GM21825 (cell line): ENCODE results near the gene COA1.

Experiments used
- ATAC-seq: cut with Tn5 transposase; IDR thresholded peaks from one replicate; pipeline ENCODE4 v1.9.1; 2021; ENCODE audit warnings: mild to moderate bottlenecking, moderate library complexity; ENCODE audit not compliant: unreplicated experiment

Gene COA1

GRCh38 chr7:43658718-43659548 lies 70.4 kb downstream of the COA1 start:
- ATAC-seq, result peak; percentile 51

GRCh38 chr7:43656997-43657396 lies 72.3 kb downstream of the COA1 start:
- no peak for ATAC-seq

DNA sequence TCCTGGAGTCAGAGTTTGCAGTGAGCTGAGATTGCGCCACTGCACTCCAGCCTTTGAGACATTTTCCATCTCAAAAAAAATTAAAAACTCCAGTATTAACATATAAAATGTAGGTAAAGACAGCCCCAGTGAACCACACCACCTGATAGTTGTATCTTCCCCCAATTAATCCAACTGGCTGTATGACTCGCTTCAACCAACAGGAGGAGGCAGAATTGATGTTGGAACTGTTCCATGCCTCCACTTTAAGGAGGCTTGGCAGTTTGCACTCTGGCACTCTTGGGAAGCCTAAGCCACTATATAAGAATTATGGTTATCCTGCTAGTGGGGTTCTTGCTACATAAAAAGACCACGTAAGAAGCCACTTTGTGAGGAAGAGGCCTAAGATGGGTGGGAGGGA lies 73.7 kb downstream of the COA1 start:
- ATAC-seq, result no peak

GRCh38 chr7:43653891-43654504 lies 75.3 kb downstream of the COA1 start:
- no peak for ATAC-seq

DNA sequence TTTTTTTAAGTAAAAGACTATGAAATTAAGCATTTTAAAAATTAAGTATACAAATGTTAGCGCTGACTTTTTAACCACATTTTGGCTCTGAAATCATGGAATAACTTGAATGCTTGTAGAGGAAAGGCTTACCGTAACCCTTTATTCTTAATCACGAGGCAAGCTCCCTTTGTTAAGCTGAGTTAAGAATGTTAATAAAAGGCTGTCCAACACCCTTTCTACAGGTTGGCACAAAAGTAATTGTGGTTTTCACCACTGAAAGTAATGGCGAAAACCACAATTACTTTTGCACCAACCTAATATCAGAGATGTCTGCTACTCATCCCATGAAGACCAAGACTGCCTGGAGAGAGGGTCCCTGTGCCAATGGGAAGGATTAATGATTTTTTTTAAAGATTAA lies 75.9 kb downstream of the COA1 start:
- no peak for ATAC-seq

GRCh38 chr7:43652364-43652763 lies 77.0 kb downstream of the COA1 start:
- no peak for ATAC-seq

DNA sequence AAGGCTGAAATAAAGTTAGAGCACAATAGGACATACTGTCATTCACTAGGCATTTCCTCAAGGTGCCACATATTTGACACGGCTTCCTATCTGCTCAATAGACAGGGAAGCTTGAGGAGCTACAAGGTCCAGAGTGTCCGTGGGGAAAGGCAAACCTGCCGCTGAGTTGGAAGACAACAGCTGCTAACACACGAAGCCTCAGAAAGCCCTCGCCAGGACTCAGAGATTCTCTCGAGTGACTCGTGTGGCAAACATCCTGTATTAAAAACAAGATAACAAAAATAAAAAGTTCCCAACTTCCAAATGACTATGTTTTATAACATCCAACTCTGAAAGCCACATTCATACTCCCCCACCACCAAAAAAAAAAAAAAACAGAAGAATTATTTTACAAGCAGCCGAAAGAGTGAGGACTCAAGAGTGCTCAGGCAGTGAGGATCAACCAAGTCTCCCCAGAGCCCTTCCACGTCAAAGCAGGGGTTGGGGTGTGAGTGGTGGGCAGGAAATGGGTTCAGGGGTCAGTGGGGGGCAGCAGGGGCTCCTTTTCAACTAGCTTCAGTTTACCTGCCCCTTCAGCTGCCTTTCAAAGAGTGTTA lies 78.8 kb downstream of the COA1 start:
- no peak for ATAC-seq

- peak; percentile 66 for ATAC-seq
Measured at GRCh38 chr7:43649755-43650274, 79.5 kb downstream of the COA1 start.

DNA sequence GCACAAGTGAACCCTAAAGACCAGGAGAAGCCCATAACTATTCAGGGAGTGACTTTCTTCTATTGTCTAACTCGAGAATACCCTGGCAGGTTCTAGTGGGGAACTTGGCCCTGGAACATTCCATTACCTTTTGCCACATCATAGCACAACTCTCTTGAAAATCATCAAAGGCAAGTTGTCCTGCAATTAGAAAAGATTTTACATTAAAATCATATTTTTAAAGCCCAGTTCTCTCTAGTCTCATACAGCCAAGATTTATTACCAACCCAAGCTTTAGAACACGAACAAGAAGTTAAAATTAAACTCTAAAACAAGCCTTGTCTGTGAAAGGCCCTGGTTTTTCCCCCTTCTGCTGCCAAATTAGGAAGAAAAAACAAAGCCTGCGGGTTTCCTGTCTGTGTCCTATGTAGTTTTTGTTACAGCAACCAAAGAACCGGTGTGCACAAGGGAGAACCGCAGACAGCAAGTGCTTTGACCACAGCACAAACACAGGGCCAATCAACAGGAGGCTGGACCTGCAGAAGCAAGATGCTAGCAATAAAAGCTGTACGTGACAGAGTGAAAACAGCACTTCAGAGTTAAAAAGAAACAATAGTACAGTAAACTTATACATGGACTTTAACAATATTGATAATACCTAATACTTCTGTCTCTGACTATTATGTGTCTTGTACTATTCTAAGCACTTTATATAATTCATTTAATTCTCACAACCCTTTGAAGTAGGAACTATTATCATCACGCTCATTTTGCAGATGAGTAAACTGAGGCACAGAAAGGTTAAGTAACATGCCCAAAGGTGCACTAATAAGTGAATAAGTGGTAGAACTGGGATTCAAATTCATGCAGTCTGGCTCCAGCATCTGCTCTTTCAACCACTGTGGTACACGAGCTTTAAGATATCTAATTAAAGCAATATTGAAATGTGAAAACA lies 80.6 kb downstream of the COA1 start:
- ATAC-seq, result peak; percentile 60

DNA sequence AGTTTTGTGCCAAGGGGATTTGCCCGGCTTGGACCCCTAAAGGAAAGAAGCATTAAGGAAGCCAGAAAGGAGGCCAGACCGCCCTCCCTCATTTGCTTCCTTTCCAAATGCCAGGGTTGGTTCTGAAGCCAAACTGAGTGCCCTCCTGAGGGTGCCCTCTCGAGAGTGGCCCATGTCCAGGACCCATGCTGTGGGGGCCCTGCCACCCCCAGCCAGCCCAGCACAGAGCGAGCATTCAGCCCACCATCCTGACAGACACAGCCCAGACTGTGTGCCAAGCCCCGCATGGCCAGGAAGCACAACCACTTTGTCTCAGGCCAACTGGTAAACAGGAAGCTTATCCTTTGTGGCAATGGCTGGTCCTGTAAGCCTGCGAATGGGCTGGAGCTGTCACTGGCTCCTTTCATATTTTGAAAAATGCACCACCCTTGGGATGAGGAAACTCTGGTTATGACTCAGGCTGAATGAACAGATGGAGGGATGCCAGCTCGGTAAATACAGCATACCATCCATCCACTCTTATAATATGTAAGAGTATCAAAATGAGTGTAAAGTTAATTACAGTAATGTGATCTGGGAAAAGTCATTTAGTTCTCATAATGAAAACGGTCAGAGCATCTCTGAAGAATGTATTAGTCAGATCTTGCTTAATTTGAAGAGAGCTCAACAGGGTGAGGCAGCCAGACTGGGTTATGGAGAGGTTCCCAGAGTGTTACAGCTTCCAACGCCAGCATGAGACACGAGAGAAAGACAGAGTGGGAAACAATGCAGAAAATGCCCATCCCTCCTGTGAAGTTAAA lies 81.5 kb downstream of the COA1 start:
- no peak for ATAC-seq

GRCh38 chr7:43647339-43647672 lies 82.0 kb downstream of the COA1 start:
- ATAC-seq, result no peak

DNA sequence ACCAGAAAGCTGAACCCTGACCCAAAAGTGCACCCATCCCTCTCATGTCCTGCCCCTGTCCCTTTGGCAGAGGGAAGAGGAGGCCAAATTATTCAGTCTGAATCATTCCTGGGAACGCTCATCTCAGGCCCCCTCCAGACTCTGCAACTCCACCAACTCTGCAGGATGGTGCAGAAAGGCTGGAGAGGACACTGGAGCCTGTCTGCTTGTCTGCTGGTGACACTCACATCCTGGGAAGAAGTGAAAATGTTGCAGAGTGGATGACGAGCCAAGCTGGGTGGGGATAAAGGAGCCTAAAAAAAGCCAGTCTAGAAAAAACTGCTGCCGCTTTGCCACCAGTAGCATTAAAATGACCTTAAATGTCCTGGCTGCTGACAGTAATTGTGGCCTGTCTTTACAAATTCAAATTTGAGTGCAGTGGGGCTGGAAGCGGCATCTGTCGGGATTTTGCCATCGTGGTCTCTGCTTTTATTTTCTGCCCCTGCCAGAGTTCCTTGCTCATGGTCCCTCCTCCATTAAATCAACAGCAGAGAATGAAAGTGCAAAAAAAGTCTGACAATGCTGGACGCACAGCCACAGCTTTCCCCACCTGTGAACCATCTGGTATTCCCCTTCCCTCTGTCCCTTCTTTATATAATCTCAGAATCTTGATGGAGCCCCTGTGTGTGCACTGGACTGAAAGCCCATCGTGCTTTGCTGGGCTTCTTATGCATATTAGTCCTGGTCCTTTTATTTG lies 82.6 kb downstream of the COA1 start:
- no peak for ATAC-seq

DNA sequence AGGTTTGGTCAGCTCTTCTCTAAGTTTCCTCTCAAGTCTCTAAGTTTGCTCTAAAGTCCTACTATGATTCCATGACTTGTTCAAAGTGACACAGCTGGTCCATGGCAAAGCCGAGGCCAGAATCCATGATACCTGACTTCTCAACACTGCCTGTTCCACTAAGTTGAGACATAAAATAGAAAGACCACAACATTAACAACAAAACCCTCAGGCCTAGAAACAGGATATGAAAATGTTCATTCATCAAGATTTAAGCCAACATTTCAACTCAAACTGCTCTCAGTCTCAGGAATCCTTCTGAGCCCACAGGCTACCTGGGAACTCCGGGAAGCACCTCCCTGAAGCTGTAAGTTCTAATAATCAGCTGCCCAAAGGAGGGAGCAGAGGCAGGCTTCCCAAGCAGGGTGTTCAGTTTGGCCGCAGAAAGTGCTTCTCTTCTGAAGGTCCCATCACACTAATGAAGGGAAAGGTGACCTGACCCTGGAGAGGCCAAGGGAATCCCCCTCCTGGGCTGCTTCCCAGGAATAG lies 83.6 kb downstream of the COA1 start:
- no peak for ATAC-seq

- ATAC-seq, result no peak
Measured at GRCh38 chr7:43643846-43644245, 85.5 kb downstream of the COA1 start.

DNA sequence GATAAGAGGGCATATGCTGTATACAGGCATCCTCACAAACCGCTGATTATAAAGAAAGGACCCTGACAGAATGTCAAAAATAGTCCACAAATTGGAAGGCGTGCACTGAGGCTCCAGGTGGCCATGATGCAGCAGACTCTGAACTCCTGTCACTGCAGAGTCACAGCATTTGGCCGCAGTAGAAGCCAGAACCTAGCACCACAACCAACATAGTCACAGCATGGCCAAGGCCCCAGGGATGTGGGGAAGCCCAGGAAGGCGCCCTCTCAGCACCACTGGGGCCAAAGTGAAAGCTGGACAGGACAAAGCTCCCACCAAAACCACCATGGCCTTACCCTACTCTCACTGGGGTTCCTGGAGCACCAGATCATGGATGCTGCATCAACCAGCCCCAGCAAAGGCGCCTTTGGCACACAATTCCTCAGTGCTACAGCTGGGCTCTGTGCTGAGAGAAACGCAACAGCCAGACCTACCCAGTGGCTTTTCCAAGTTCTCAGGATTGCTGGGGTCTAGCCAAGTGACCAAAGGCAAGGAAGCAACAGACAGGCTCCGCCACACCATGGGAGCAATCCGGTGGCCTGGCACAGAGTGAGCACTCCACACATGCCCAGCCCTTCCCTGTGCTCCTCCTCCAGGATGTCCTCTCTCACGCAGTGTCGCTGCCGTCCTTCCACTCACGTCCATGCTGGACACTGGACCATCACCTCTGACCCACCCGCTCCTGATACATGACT lies 86.3 kb downstream of the COA1 start:
- ATAC-seq, result no peak

GRCh38 chr7:43640679-43641078 lies 88.6 kb downstream of the COA1 start:
- no peak for ATAC-seq

DNA sequence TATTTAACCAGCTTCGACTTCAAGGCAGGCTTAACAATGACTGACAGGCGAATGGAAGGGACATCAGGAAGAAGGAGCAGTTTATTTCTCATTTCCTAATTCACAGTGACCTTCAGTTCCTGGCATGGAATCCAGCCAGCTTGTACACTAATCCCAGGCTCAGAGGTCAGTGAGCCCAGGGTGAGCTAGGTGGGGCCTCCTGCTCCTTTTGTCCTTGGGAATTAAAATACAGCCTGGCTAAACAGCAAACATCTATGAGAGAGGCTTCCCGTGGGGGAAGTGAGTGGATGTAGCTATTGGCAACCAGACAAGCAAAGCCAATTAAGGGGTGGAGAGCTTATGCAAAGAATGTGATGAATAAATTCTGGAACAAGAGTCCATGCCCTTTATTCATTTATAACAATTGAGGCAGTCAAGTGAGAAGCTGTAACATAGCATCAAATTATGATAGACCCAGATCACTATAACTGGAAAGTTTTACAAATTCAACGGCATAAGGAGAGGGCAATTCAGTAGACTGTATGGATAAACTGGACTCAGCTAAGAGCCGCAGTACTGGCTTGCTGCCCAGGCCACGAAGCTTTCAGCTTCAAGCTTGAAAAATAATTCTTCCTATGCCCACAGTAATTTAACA lies 89.3 kb downstream of the COA1 start:
- ATAC-seq, result no peak
